GM12865 (cell line): ENCODE data around the gene XPR1.

Source experiments
- DNase-seq: peaks from one replicate; pipeline ENCODE4 v3.0.0; 2010; ENCODE audit warnings: low read depth
- H3K4me3 ChIP-seq: 2 replicates; pipeline ENCODE4 v1.5.1; 2011; ENCODE audit warnings: mild to moderate bottlenecking, low read depth, low read length, control low read depth
- CTCF ChIP-seq: IDR thresholded peaks from 2 replicates; pipeline ENCODE4 v1.5.1; 2011; ENCODE audit warnings: low read length, control low read depth, low read depth, inconsistent platforms; ENCODE audit not compliant: insufficient read depth; ENCODE audit errors: missing control alignments

Gene XPR1

GRCh38 chr1:180836449-180836848, 204.6 kb downstream of the XPR1 start:
- no peak overlapping the region for H3K4me3 ChIP-seq
- no peak for DNase-seq
- no peak for TF ChIP-seq CTCF

- no peak overlapping the region for H3K4me3 ChIP-seq
- TF ChIP-seq CTCF = no peak
- no peak for DNase-seq
Observed at GRCh38 chr1:180837020-180837419, 205.2 kb downstream of the XPR1 start.

- no peak for TF ChIP-seq CTCF
- DNase-seq = no peak
- no peak overlapping the region for H3K4me3 ChIP-seq
Observed at GRCh38 chr1:180838535-180838934, 206.7 kb downstream of the XPR1 start.

GRCh38 chr1:180839547-180839946, 207.7 kb downstream of the XPR1 start:
- TF ChIP-seq CTCF = no peak
- no peak overlapping the region for H3K4me3 ChIP-seq
- DNase-seq = no peak

GRCh38 chr1:180841415-180841814, 209.6 kb downstream of the XPR1 start:
- no peak for TF ChIP-seq CTCF
- no peak for DNase-seq

GRCh38 chr1:180842052-180842451, 210.2 kb downstream of the XPR1 start:
- H3K4me3 ChIP-seq = no peak overlapping the region
- TF ChIP-seq CTCF = no peak
- DNase-seq = no peak

More at GRCh38 chr1:180841415-180841814, 209.6 kb downstream of the XPR1 start:
- no peak overlapping the region for H3K4me3 ChIP-seq

- no peak for TF ChIP-seq CTCF
- DNase-seq = no peak
- H3K4me3 ChIP-seq = no peak overlapping the region
Observed at GRCh38 chr1:180842491-180843275, 210.9 kb downstream of the XPR1 start.
